GM20431 (cell line): ENCODE results near the gene FUT4.

Source experiments
- in situ Hi-C: fragments of 300-500 bp; cut with MseI, MboI; formaldehyde crosslinking; loops from one replicate; pipeline ENCODE4 v1.15.0; 2020; ENCODE audit warnings: low sequenced_read_pairs; ENCODE audit not compliant: unreplicated experiment

Gene FUT4

GRCh38 chr11:94543695-94544645, at the start of gene FUT4:
FUT4 (plus strand) TSS chr11:94543921; CDS start chr11:94544134, 213 bp downstream.
- in situ Hi-C loops, result no loop called here

GRCh38 chr11:94494126-94494680, 49.5 kb upstream of the FUT4 start:
- in situ Hi-C loops, result no loop called here

DNA sequence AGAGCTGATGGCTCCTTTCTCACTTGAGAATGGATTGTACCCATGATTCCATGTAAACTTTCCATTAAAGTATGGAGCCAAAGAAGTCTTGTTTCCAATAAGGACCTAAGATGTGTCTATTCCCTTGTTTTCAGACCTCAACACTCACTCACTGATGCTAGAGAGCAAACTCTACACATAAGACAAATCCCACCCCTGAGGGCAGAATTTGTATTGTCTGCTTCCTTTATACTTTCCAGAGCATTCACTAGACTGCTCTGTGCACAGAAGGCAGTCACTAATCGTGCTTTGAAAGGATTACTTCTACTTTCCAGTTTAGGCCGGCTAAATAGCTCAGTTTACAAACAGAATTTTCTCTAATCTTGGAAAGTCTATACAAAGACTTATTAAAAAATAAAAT, 43.5 kb upstream of the FUT4 start:
- in situ Hi-C loops, result loop anchor here (10.0 to 25.0 kb wide), 2 partner anchors 175 to 387 kb away; no protein-coding TSS in a partner anchor

DNA sequence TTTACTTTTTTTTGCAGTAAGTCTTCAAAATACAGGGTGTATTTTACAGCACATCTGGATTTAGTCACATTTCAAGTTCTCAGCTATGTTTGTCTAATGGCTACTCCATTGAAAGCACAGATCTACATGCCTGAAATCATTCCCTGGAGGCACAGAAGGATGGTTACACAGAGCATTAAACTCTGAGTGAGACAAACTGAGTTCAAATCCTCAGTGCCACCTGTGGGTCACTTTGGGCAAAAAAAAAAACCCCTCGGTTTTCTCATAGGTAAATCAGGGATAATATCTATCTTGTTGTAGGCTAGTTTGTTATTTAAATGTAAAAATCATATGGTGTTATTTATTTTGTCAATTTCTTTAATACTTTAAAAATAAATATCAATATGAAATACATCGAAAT, 42.2 kb upstream of the FUT4 start:
- in situ Hi-C loops, result loop anchor here (10.0 to 25.0 kb wide), 2 partner anchors 177 to 386 kb away; no protein-coding TSS in a partner anchor

GRCh38 chr11:94504689-94505293, 38.9 kb upstream of the FUT4 start:
- in situ Hi-C loops, result loop anchor here (10.0 to 25.0 kb wide), 2 partner anchors 180 to 383 kb away; no protein-coding TSS in a partner anchor

- in situ Hi-C loops, result loop anchor here (10.0 to 25.0 kb wide), 2 partner anchors 182 to 381 kb away; no protein-coding TSS in a partner anchor
Observed at GRCh38 chr11:94506513-94506912, 37.2 kb upstream of the FUT4 start.

DNA sequence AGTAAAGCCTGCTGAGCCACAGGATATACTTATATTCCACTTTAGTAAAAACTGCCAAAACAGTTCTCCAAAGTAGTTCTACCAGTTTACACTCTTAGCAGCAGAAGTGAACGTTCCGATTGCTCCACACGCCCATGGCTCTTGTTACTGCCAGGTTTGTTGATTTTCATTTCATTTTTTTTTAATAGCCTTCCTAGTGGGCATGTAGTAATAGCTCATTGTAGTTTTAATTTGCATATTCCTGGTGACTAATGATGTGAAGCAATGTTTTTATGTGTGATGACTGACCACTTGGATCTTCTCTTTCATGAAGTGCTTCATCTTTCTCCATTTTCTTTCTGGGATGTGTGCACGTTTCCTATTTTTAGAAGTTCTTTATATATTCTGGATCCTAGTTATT, 36.2 kb upstream of the FUT4 start:
- in situ Hi-C loops, result loop anchor here (10.0 to 25.0 kb wide), 2 partner anchors 183 to 380 kb away; no protein-coding TSS in a partner anchor

GRCh38 chr11:94511932-94512781, 31.6 kb upstream of the FUT4 start, which contains the start of gene C11orf97:
C11orf97 (plus strand) TSS chr11:94512461; CDS start chr11:94512529, 68 bp downstream.
- in situ Hi-C loops, result loop anchor here (25.0 kb wide), 1 partner anchor 375 kb away; no protein-coding TSS in a partner anchor

DNA sequence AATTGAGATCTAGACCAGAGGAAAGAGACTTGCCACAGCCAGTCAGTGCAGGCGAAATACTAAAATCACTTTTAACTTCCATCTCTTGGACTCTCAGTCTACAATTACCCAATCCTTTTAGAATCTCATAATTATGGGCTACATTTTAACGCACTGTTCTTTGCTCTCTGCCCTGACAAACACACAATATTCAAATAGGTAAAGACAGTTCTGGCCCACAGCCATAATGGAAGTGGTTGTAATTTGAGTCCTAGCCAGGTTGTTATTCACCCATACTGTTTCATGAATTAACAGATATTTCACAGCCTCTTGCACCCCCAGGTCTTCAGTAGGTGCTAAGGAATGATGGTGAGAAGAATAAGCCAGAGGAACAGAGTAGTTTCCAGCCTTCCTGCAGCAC, 30.6 kb upstream of the FUT4 start:
- in situ Hi-C loops, result loop anchor here (25.0 kb wide), 1 partner anchor 374 kb away; no protein-coding TSS in a partner anchor

- in situ Hi-C loops, result loop anchor here (25.0 kb wide), 1 partner anchor 372 kb away; no protein-coding TSS in a partner anchor
Observed at GRCh38 chr11:94515398-94515797, 28.3 kb upstream of the FUT4 start.

GRCh38 chr11:94516725-94517124, 27.0 kb upstream of the FUT4 start:
- in situ Hi-C loops, result loop anchor here (25.0 kb wide), 1 partner anchor 371 kb away; no protein-coding TSS in a partner anchor

- in situ Hi-C loops, result loop anchor here (25.0 kb wide), 1 partner anchor 369 kb away; no protein-coding TSS in a partner anchor
Observed at GRCh38 chr11:94518300-94518699, 25.4 kb upstream of the FUT4 start.

GRCh38 chr11:94519478-94520084, 24.1 kb upstream of the FUT4 start:
- in situ Hi-C loops, result loop anchor here (10.0 to 25.0 kb wide), 2 partner anchors 85 to 368 kb away; no protein-coding TSS in a partner anchor

DNA sequence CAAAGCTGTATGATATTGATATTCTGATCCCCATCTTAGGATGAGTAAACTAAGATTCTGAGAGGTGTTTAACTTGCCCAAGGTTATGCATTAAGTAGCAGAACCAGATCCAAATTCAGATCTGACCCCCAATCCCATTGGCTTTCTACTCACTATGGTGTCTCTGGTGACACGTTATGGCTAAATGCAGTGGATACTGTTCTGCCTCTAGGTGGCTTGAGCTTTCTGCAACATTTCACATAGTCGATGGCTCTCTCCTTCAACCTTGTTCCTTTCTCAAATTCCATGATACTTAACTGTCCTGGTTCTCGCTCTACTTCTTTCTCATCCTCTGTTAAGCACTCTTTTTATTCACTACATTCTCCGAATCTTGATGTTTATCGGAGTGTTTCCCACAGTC, 22.0 kb upstream of the FUT4 start:
- in situ Hi-C loops, result loop anchor here (10.0 to 25.0 kb wide), 2 partner anchors 83 to 366 kb away; no protein-coding TSS in a partner anchor

DNA sequence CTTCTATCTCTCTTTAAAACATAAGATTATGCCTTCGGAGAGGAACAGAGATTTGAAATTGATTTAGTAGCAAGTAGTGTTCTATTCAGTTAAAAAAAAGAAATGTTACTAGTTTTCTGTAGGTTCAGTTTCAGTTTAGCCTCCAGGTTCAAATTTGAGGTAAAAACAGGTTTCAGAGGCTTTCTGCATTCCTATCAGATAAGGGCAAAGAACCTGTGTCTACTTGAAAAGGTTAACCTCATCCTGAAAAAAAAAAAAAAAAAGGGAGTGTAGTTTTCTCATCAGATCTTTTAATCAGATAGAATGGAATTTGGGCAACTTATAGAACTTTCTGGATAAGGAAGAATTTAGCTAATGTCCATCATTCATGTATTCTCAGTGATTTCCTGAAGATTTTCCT, 19.4 kb upstream of the FUT4 start:
- in situ Hi-C loops, result loop anchor here (10.0 to 25.0 kb wide), 2 partner anchors 80 to 363 kb away; no protein-coding TSS in a partner anchor

DNA sequence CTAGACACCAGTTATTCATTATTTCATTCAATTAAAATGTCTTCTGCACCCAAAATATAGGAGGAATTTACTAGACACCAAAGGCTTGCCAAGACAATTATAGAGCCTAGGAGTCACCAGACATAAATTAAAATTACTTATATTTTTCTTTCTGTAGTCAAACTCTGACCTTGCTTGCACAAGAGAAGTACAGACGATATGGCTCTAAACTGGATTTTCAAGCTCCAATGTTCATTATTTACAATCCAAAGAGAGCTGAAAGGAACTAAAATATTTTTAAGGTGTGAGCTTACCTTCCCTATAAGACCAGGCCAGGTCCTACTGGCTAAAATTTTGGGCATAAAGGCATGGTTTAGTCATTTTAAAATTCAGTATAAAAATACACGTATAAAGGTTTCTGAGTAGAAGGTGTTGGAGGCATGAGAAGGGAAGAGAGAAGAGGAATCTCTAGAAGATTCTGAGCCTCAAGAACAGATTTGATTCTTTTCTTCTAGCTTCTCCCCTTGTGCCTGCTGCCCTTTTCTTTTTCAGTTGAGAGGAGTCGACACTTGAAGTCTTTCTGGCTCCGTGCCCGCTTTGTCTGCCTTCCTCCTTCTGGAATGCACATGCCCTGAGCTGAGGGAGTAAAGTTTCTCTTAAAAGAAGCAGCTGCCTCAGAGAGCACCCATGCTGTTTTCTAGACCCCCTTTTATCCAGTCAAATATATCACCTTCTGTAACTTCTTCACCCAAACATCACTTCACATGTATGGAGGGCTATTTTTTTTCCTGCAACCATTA, 18.0 kb upstream of the FUT4 start:
- in situ Hi-C loops, result loop anchor here (10.0 kb wide), 1 partner anchor 79 kb away; no protein-coding TSS in a partner anchor

DNA sequence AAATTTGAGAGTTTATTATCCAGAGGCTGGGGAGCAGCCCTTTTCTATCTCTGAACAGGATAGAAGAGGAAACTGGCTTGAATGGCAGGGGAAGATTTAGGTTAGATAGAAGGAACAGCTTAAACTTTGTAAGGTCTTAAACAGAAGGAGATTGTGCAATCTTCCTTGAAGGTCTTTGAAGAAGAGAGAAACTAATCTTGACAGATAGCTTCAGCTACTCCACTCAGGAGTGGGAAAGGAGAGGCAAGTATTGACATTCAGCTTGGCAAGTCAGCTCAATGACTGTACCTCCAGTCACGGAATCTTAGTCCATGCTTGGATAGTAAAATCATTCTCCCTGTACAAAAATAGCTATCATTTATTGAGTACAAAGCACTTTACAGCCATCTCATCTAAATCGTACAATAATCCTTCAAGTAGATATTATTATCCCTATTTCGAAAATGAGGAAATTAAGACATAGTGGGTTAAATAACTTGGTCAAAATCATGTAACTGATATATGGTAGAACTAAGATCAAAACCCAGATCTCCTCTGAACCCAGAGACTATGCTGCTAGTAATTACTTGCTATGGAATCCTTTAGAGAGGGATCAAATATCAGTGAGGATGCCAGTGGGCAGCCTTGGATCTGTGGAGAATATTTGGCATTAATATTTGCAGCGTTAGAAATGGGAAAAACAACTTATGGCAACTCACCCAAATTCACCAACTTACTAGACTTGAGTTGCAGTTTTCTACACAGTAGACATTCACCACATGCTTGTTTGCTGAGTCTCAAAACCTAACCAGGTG, 16.9 kb upstream of the FUT4 start:
- in situ Hi-C loops, result loop anchor here (10.0 kb wide), 1 partner anchor 78 kb away; no protein-coding TSS in a partner anchor
